Measurements from ENCODE around the gene ARHGAP26. TPM values are rescaled to one million over a fixed set of nuclear protein-coding genes. Genes with fewer than 3 reads are reported as not detected.
A peak's percentile ranks its signal among the peaks of the same experiment; 100 is the strongest.

ARHGAP26 gene
- total and polyA plus RNA-seq, 2 experiments from 2014 or later: 9.5 to 16.8 TPM

DNA sequence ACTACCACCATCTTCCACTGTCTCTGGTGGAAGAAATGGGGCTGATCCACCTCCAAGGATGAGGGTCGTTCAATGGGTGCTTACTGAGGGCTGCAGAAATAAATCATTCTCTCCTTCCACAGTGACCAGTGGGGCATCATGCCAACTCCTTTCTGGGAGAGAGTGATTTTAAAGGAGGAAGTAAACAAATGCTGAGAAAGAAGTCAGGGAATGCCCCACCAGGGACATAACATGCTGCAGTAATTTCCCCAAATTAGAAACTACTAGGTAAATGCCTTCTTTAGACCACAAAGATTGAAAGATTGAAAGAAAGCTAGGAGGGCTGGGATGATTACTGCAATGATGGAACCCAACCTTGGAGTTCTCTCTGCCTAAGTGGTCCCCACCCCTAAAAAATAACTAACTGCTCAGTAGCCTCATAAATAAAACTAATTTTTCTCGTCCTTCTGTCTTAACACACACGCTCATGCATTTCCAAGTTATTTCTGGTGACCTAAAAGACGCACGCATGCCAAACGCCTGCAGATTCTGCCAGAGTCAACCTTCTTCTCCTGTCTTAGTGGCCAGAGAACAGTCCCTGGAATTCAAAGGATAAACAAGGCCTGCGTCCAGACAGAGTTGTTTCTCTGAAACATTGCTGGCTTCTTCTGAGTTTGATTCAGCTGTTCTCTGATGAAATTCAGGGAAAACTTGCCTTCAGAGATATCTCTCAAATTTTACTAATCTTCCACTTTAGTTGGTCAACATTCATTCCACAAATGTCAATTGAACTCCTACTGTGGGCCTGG, 383.3 kb downstream of the ARHGAP26 start (continued):
- TF ChIP-seq, protein P1, sequence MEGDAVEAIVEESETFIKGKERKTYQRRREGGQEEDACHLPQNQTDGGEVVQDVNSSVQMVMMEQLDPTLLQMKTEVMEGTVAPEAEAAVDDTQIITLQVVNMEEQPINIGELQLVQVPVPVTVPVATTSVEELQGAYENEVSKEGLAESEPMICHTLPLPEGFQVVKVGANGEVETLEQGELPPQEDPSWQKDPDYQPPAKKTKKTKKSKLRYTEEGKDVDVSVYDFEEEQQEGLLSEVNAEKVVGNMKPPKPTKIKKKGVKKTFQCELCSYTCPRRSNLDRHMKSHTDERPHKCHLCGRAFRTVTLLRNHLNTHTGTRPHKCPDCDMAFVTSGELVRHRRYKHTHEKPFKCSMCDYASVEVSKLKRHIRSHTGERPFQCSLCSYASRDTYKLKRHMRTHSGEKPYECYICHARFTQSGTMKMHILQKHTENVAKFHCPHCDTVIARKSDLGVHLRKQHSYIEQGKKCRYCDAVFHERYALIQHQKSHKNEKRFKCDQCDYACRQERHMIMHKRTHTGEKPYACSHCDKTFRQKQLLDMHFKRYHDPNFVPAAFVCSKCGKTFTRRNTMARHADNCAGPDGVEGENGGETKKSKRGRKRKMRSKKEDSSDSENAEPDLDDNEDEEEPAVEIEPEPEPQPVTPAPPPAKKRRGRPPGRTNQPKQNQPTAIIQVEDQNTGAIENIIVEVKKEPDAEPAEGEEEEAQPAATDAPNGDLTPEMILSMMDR (conservative IDR thresholded peaks at IDR 0.05; ENCODE audit: low read depth in 2 of 2): no peak

DNA sequence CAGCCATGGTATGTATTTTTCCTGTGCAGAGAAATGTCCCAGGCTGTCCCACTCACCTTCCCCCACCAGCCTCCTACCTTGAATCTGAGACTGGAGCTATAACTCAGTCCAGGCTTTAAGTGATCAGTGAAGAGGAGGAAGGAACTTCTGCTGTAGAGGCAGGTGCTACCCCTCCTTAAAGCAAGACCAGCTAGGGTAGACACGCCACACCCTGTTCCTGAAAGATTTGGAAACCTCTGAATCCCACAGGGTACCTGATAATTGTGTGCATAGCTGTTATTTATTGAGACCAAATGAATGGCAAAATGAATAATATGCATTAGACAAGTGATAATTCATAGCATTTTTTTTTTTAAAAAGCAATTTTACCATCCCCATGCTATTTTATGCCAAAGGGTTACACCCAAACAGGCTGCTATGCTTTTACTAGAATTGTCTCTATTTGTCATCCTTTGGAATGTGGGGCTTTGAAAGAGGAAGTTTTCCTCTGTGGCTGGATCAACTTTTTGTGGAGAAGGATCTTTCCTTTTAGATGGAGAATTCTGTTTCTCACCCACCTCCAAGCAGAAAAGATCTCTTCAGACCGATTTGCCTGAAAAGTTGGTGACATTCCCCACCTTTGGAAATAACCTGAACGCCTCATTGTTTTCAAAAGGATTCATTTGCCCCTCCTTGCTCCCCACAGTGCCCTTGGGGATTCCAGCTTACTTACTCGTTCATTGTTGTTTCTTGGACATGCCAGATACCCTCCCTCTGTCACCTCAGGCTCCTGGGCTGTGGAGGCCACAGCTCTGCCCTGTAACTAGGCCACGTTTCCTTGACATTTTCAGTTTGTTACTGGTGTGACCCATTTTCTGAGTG, 384.6 kb downstream of the ARHGAP26 start:
- Histone ChIP-seq H3K4me2 (no peak overlapping the region), H3K27ac (ENCODE audit: low read depth) (no peak overlapping the region), H3K4me1 (ENCODE audit: insufficient read depth) (no peaks in the 10 kb centered on the region), H2AFZ (no peak overlapping the region), H3K36me3 (ENCODE audit: insufficient read depth) (no peaks in the 10 kb centered on the region), H3K4me3 (no peak overlapping the region), H4K20me1 (replicated peaks; ENCODE audit: insufficient read depth) (no peaks in the 10 kb centered on the region), H3K27me3 (ENCODE audit: insufficient read depth) (no peaks in the 10 kb centered on the region), H3K79me2 (replicated peaks; ENCODE audit: insufficient read depth) (no peaks in the 10 kb centered on the region), H3K9me2 (ENCODE audit: insufficient read depth) (no peaks in the 10 kb centered on the region), H3F3A (replicated peaks; ENCODE audit: low read depth) (no peaks in the 10 kb centered on the region)
- H3K27ac Mint-ChIP-seq: 0 out of 2 replicates have a peak overlapping the region, but pooled peaks have one; percentile 9
- no peaks in the 10 kb centered on the region for H3K27me3 Mint-ChIP-seq (ENCODE audit: insufficient read depth, low read depth, poor library complexity)
- peaks cover 9% of the 10 kb centered on the region; the same call in 2 of the 3 replicates for H3K36me3 Mint-ChIP-seq (ENCODE audit: low read depth)
- DNase-seq (ENCODE audit: low spot score) (no peak), ATAC-seq (peak; percentile 66)
- peaks cover 6% of the 10 kb centered on the region; the same call in 2 of the 3 replicates for H3K4me1 Mint-ChIP-seq
- no peaks in the 10 kb centered on the region for H3K9me3 Mint-ChIP-seq
- H3K4me3 Mint-ChIP-seq: no peak overlapping the region
- no peak for TF ChIP-seq EZH2 (IDR thresholded peaks at IDR 0.05; ENCODE audit: low read depth, unreplicated experiment)
- no peak for TF ChIP-seq STAT1 (IDR thresholded peaks at IDR 0.05; ENCODE audit: unreplicated experiment)
- no peak for TF ChIP-seq POLR2AphosphoS5 (IDR thresholded peaks at IDR 0.05; ENCODE audit: low read depth)
- no peak for TF ChIP-seq CREB1 (CRISPR knock-in tag; IDR thresholded peaks at IDR 0.05; ENCODE audit: low read depth)
- TF ChIP-seq, protein P1 (conservative IDR thresholded peaks at IDR 0.05; ENCODE audit: low read depth in 2 of 2): no peak
- TF ChIP-seq NANOG (IDR thresholded peaks at IDR 0.05; ENCODE audit: borderline replicate concordance): no peak
- TF ChIP-seq, protein P2, sequence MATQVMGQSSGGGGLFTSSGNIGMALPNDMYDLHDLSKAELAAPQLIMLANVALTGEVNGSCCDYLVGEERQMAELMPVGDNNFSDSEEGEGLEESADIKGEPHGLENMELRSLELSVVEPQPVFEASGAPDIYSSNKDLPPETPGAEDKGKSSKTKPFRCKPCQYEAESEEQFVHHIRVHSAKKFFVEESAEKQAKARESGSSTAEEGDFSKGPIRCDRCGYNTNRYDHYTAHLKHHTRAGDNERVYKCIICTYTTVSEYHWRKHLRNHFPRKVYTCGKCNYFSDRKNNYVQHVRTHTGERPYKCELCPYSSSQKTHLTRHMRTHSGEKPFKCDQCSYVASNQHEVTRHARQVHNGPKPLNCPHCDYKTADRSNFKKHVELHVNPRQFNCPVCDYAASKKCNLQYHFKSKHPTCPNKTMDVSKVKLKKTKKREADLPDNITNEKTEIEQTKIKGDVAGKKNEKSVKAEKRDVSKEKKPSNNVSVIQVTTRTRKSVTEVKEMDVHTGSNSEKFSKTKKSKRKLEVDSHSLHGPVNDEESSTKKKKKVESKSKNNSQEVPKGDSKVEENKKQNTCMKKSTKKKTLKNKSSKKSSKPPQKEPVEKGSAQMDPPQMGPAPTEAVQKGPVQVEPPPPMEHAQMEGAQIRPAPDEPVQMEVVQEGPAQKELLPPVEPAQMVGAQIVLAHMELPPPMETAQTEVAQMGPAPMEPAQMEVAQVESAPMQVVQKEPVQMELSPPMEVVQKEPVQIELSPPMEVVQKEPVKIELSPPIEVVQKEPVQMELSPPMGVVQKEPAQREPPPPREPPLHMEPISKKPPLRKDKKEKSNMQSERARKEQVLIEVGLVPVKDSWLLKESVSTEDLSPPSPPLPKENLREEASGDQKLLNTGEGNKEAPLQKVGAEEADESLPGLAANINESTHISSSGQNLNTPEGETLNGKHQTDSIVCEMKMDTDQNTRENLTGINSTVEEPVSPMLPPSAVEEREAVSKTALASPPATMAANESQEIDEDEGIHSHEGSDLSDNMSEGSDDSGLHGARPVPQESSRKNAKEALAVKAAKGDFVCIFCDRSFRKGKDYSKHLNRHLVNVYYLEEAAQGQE (IDR thresholded peaks at IDR 0.05; ENCODE audit: unreplicated experiment): no peak
- TF ChIP-seq, protein P3, sequence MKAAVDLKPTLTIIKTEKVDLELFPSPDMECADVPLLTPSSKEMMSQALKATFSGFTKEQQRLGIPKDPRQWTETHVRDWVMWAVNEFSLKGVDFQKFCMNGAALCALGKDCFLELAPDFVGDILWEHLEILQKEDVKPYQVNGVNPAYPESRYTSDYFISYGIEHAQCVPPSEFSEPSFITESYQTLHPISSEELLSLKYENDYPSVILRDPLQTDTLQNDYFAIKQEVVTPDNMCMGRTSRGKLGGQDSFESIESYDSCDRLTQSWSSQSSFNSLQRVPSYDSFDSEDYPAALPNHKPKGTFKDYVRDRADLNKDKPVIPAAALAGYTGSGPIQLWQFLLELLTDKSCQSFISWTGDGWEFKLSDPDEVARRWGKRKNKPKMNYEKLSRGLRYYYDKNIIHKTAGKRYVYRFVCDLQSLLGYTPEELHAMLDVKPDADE (IDR thresholded peaks at IDR 0.05): no peak
- no peak for TF ChIP-seq JUNB (IDR thresholded peaks at IDR 0.05; ENCODE audit: unreplicated experiment)

All from GM23338 (cell line).